Measurements from ENCODE around the gene RGS9. TPM values are rescaled to one million over a fixed set of nuclear protein-coding genes. Genes with fewer than 3 reads are reported as not detected.
"Not testable (repeated sequence)": the region's sequence is repeated elsewhere in the genome, so short reads cannot be mapped to it uniquely, and the experiment has no call there.

The RGS9 gene
- total RNA-seq, 1 donor from 2014 or later, result 8.5 TPM

DNA sequence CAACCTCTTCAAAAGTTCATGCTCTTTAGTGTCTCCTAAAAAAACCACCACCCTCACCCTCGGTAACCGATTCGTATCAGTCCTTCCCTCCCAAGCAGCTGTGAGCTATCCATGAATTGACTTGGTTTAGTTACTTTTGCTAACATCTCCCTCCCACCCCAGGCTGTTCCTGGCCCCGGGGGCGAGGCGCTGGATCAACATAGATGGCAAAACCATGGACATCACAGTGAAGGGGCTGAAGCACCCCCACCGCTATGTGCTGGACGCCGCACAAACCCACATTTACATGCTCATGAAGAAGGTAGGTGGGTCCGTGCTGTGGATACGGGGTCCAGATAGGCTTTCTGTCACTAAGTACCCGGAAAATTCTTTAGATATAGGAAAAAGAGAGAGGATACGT is 66.8 kb downstream of the RGS9 start:
- peaks cover 5% of the 10 kb centered on the region for H3K27me3 Mint-ChIP-seq
- no peaks in the 10 kb centered on the region for H3K36me3 Mint-ChIP-seq (ENCODE audit: insufficient read depth)
- H3K27ac Mint-ChIP-seq, result no peak overlapping the region
- no peaks in the 10 kb centered on the region for H3K4me1 Mint-ChIP-seq (ENCODE audit: low read depth)
- no peak for DNase-seq (ENCODE audit: low spot score, unreplicated experiment)
- H3K9me3 Mint-ChIP-seq (ENCODE audit: low read depth), result no peaks in the 10 kb centered on the region
- TF ChIP-seq, protein P1, sequence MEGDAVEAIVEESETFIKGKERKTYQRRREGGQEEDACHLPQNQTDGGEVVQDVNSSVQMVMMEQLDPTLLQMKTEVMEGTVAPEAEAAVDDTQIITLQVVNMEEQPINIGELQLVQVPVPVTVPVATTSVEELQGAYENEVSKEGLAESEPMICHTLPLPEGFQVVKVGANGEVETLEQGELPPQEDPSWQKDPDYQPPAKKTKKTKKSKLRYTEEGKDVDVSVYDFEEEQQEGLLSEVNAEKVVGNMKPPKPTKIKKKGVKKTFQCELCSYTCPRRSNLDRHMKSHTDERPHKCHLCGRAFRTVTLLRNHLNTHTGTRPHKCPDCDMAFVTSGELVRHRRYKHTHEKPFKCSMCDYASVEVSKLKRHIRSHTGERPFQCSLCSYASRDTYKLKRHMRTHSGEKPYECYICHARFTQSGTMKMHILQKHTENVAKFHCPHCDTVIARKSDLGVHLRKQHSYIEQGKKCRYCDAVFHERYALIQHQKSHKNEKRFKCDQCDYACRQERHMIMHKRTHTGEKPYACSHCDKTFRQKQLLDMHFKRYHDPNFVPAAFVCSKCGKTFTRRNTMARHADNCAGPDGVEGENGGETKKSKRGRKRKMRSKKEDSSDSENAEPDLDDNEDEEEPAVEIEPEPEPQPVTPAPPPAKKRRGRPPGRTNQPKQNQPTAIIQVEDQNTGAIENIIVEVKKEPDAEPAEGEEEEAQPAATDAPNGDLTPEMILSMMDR (IDR thresholded peaks at IDR 0.05; ENCODE audit: unreplicated experiment), result no peak
- no peak overlapping the region for H3K4me3 Mint-ChIP-seq (ENCODE audit: low read depth)

DNA sequence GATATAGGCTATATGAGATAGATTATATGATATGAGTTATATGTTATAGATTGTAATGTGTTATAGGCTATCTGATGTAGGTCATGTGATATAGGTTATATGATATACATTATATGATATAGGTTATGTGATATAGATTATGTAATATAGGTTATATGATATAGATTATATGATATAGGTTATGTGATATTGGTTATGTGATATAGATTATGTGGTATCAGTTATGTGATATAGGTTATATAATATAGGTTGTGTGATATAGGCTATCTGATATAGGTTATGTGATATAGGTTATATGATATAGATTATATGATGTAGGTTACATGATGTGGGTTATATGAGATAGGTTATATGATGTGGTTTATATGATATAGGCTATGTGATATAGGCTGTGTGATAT is 68.5 kb downstream of the RGS9 start:
- no peak overlapping the region for H3K4me3 Mint-ChIP-seq (ENCODE audit: low read depth)
- no peak overlapping the region for H3K27ac Mint-ChIP-seq
- no peaks in the 10 kb centered on the region for H3K9me3 Mint-ChIP-seq (ENCODE audit: low read depth)
- H3K27me3 Mint-ChIP-seq, result peaks cover 5% of the 10 kb centered on the region
- H3K4me1 Mint-ChIP-seq (ENCODE audit: low read depth), result no peaks in the 10 kb centered on the region
- no peak for DNase-seq (ENCODE audit: low spot score, unreplicated experiment)
- no peaks in the 10 kb centered on the region for H3K36me3 Mint-ChIP-seq (ENCODE audit: insufficient read depth)
- TF ChIP-seq, protein P1 (IDR thresholded peaks at IDR 0.05; ENCODE audit: unreplicated experiment), result no peak

DNA sequence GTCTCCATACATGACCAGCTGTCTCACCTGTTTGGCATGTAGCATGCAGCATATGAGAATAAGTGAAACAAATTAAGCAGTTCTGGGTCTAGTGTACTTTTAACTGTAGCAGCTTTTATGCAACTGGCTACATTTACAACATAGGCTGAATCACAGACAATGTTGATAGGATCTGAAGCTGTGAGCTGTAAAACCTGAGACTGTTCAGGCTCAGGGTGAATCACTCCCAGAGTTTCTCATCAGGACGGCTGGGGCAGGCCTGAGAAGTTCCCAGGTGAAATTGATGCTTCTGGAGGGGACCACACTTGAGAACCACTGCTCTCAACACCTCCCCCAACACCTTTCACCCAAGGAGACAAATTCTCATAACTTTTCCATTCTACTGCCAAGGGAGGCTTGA is 70.3 kb downstream of the RGS9 start:
- not testable (repeated sequence) for H3K27me3 Mint-ChIP-seq; H3K27ac Mint-ChIP-seq; H3K4me1 Mint-ChIP-seq (ENCODE audit: low read depth); H3K4me3 Mint-ChIP-seq (ENCODE audit: low read depth); H3K9me3 Mint-ChIP-seq (ENCODE audit: low read depth); H3K36me3 Mint-ChIP-seq (ENCODE audit: insufficient read depth); DNase-seq (ENCODE audit: low spot score, unreplicated experiment)

DNA sequence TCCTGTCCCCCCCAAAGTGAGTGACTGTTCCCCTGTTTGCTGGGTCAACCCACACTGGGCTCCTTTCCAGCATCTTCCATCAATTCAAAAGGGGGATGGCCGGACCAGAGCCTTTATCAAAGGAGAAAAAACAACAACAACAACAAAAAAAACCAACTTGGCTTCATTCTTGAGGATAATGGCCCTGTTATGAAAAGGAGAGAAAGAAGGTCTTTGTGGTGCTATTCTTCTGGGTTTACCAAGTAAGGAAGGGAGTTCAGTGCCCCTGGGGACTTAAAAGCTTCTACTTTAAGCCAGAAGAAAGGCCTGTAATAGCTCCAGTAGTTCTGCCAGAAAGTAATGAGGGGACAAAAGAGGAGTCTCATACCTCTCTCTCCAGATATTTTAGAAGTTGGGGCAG is 71.5 kb downstream of the RGS9 start:
- H3K9me3 Mint-ChIP-seq (ENCODE audit: low read depth), result no peaks in the 10 kb centered on the region
- no peak overlapping the region for H3K4me3 Mint-ChIP-seq (ENCODE audit: low read depth)
- DNase-seq (ENCODE audit: low spot score, unreplicated experiment), result no peak
- no peaks in the 10 kb centered on the region for H3K36me3 Mint-ChIP-seq (ENCODE audit: insufficient read depth)
- H3K27ac Mint-ChIP-seq, result no peak overlapping the region
- no peaks in the 10 kb centered on the region for H3K4me1 Mint-ChIP-seq (ENCODE audit: low read depth)
- H3K27me3 Mint-ChIP-seq, result peaks cover 7% of the 10 kb centered on the region
- TF ChIP-seq, protein P1 (IDR thresholded peaks at IDR 0.05; ENCODE audit: unreplicated experiment), result no peak

DNA sequence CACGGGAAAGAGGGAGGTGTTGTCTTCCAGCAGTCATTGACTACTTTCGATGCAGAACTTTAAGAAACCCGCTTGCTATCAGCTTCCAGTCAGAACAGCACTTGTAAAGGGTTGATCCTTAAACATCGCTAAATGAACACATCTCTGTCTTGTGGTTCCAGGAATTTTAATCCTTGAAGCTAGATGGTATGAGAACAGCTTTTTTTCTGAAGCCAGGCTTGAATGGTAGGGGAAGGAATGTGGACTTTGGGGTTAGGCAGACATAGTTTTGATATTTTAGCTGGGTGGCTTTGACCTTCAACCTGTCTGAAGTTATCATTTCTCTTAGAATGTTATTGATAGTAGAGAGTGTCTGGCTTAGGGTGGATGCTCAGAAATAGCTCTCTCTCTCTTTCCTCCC is 81.1 kb downstream of the RGS9 start:
- Mint-ChIP-seq H3K9me3 (ENCODE audit: low read depth) (no peaks in the 10 kb centered on the region), H3K4me3 (ENCODE audit: low read depth) (no peak overlapping the region), H3K36me3 (ENCODE audit: insufficient read depth) (no peaks in the 10 kb centered on the region), H3K27ac (no peak overlapping the region), H3K27me3 (peaks cover 18% of the 10 kb centered on the region), H3K4me1 (ENCODE audit: low read depth) (no peaks in the 10 kb centered on the region)
- DNase-seq (ENCODE audit: low spot score, unreplicated experiment), result no peak
- TF ChIP-seq, protein P1 (IDR thresholded peaks at IDR 0.05; ENCODE audit: unreplicated experiment), result no peak

DNA sequence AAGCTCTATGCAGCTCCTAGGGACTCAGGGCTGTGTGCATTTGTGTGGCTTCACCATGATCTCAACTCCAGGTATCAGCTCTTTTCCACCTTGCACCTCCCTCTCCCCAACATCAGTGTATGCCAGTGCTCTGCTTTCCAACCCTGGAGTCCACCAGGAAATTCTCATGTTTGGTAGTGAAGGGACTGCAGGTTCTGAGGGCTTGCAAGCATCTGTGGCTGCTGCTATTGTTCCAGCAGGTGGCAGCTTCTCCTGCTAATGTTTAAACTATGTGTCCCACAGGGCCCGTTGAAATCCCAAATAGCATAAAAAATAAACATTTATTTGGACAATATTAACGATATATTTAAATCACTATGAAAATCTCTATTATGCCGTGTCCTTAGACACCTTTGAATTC is 82.0 kb downstream of the RGS9 start:
- DNase-seq (ENCODE audit: low spot score, unreplicated experiment), result no peak
- Mint-ChIP-seq H3K36me3 (ENCODE audit: insufficient read depth) (no peaks in the 10 kb centered on the region), H3K27me3 (peaks cover 18% of the 10 kb centered on the region), H3K9me3 (ENCODE audit: low read depth) (no peaks in the 10 kb centered on the region), H3K4me3 (ENCODE audit: low read depth) (no peak overlapping the region), H3K4me1 (ENCODE audit: low read depth) (no peaks in the 10 kb centered on the region), H3K27ac (no peak overlapping the region)
- TF ChIP-seq, protein P1 (IDR thresholded peaks at IDR 0.05; ENCODE audit: unreplicated experiment), result peak; percentile 41
